Coronary artery (tissue), 2 donors: ENCODE measurements around the gene DSP.

Experiments used
- DNase-seq: peaks from one replicate; pipeline ENCODE4 v3.0.0-alpha.2; 2017; ENCODE audit warnings: low spot score
- H3K27ac ChIP-seq, 2 donors: fragments of 200-600 bp; sonication (generic); one replicate each; pipeline ENCODE4 v1.5.1; 2016 to 2019
- H3K4me3 ChIP-seq: fragments of 200-600 bp; sonication (generic); 2 replicates; pipeline ENCODE4 v1.5.1; 2016; ENCODE audit warnings: mild to moderate bottlenecking, moderate library complexity
- TF ChIP-seq, protein P1 (sequence below): fragments of 200-600 bp; sonication (generic); IDR thresholded peaks from one replicate; pipeline ENCODE4 v1.5.1; 2019; ENCODE audit warnings: antibody characterized with exemption

Gene DSP, protein sequence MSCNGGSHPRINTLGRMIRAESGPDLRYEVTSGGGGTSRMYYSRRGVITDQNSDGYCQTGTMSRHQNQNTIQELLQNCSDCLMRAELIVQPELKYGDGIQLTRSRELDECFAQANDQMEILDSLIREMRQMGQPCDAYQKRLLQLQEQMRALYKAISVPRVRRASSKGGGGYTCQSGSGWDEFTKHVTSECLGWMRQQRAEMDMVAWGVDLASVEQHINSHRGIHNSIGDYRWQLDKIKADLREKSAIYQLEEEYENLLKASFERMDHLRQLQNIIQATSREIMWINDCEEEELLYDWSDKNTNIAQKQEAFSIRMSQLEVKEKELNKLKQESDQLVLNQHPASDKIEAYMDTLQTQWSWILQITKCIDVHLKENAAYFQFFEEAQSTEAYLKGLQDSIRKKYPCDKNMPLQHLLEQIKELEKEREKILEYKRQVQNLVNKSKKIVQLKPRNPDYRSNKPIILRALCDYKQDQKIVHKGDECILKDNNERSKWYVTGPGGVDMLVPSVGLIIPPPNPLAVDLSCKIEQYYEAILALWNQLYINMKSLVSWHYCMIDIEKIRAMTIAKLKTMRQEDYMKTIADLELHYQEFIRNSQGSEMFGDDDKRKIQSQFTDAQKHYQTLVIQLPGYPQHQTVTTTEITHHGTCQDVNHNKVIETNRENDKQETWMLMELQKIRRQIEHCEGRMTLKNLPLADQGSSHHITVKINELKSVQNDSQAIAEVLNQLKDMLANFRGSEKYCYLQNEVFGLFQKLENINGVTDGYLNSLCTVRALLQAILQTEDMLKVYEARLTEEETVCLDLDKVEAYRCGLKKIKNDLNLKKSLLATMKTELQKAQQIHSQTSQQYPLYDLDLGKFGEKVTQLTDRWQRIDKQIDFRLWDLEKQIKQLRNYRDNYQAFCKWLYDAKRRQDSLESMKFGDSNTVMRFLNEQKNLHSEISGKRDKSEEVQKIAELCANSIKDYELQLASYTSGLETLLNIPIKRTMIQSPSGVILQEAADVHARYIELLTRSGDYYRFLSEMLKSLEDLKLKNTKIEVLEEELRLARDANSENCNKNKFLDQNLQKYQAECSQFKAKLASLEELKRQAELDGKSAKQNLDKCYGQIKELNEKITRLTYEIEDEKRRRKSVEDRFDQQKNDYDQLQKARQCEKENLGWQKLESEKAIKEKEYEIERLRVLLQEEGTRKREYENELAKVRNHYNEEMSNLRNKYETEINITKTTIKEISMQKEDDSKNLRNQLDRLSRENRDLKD (N-terminal part only)

DNA sequence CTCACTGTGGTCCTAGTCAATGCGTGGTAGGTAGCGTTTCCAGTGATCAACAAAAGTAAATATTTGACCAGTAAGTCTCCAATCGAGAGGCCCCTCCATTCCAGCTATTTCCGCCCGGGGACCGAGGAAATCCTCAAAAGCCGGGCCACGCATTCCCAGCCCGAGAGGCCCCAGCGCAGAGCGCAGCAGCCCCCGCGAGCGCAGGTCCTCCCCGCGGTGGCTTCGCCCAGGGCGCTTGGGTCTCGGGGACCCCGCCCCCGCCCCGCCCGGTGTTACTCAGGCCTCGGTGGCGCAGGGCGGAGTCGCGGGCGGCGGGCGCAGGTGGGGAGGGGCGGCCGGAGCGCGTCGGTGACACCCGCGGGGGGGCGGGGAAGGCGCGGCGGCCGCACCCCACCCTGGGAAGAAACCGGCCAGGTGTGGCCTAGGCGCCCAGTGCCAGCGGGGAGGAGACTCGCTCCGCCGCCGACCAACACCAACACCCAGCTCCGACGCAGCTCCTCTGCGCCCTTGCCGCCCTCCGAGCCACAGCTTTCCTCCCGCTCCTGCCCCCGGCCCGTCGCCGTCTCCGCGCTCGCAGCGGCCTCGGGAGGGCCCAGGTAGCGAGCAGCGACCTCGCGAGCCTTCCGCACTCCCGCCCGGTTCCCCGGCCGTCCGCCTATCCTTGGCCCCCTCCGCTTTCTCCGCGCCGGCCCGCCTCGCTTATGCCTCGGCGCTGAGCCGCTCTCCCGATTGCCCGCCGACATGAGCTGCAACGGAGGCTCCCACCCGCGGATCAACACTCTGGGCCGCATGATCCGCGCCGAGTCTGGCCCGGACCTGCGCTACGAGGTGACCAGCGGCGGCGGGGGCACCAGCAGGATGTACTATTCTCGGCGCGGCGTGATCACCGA is at the start of gene DSP:
DSP (plus strand) TSS at position 497 of the 890 bp plus-strand sequence; CDS start at position 742, 245 bp downstream.
- TF ChIP-seq, protein P1, sequence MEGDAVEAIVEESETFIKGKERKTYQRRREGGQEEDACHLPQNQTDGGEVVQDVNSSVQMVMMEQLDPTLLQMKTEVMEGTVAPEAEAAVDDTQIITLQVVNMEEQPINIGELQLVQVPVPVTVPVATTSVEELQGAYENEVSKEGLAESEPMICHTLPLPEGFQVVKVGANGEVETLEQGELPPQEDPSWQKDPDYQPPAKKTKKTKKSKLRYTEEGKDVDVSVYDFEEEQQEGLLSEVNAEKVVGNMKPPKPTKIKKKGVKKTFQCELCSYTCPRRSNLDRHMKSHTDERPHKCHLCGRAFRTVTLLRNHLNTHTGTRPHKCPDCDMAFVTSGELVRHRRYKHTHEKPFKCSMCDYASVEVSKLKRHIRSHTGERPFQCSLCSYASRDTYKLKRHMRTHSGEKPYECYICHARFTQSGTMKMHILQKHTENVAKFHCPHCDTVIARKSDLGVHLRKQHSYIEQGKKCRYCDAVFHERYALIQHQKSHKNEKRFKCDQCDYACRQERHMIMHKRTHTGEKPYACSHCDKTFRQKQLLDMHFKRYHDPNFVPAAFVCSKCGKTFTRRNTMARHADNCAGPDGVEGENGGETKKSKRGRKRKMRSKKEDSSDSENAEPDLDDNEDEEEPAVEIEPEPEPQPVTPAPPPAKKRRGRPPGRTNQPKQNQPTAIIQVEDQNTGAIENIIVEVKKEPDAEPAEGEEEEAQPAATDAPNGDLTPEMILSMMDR: no peak
- DNase-seq: no peak
- Histone ChIP-seq H3K4me3 (peak within 1 kb of the TSS; percentile 77), H3K27ac (peak within 1 kb of the TSS in 1 of 2 donors; percentile 8)

DNA sequence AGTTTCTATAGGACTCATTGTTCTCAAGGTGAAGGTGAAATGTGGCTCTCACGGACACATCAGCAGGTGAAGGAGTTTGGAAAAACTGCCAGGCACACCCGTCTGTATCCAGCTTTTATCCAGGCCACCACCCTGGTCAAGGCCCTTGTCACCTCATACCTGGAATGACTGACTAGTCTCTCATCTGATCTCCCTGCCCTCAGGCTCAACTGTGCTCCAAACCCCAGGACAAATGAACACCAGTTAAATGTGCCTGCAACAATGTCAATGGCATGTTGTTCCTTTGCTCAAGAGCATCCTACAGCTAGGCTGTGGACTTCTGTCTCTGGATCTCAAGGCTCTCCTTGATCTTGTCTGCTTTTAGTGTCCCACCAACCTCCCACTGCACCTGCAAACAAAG is 47.6 kb upstream of the DSP start:
- no peak for DNase-seq

GRCh38 chr6:7494638-7495037 is 46.8 kb upstream of the DSP start:
- no peak for DNase-seq
- TF ChIP-seq, protein P1: no peak
- Histone ChIP-seq H3K27ac (no peak overlapping the region), H3K4me3 (no peak overlapping the region)

More for the DNA sequence above, 47.6 kb upstream of the DSP start:
- TF ChIP-seq, protein P1: no peak
- Histone ChIP-seq H3K4me3 (no peak overlapping the region), H3K27ac (no peak overlapping the region)

GRCh38 chr6:7496266-7496875 is 45.1 kb upstream of the DSP start:
- Histone ChIP-seq H3K27ac (no peak overlapping the region), H3K4me3 (no peak overlapping the region)
- no peak for DNase-seq
- TF ChIP-seq, protein P1: no peak

- TF ChIP-seq, protein P1: no peak
- DNase-seq: no peak
- H3K27ac ChIP-seq: no peak overlapping the region
- no peak overlapping the region for H3K4me3 ChIP-seq
Measured at GRCh38 chr6:7500752-7501282, 40.7 kb upstream of the DSP start.
